ENCODE measurements around the gene EVC.

- TF ChIP-seq POLR2A (IDR thresholded peaks at IDR 0.05) (no peak), CTCF (IDR thresholded peaks at IDR 0.05) (no peak), EP300 (IDR thresholded peaks at IDR 0.05) (no peak)
Observed at GRCh38 chr4:5776510-5776909, 65.5 kb downstream of the EVC start.
